Gastrocnemius medialis (tissue), 4 donors: ENCODE data around the gene NCAM2. TPM values are rescaled to one million over a fixed set of nuclear protein-coding genes. Genes with fewer than 3 reads are reported as not detected.

Experiments used
- ATAC-seq, 2 donors: fragments of 150-250 bp; one replicate each; pipeline ENCODE4 v1.9.1; 2016
- DNase-seq, 2 donors: peaks; one replicate each; pipeline ENCODE4 v3.0.0-alpha.2; 2019
- H3K27ac ChIP-seq, 4 donors: fragments of 200-600 bp; sonication (generic); 1 replicate in 1 of 4; 2 replicates in 3 of 4; pipeline ENCODE4 v1.5.1; 2016 to 2018; ENCODE audit warnings: mild to moderate bottlenecking in 2 of 4, moderate library complexity in 1 of 4
- H3K27me3 ChIP-seq, 3 donors: fragments of 200-600 bp; sonication (generic) in 2 of 3; 1 replicate in 1 of 3; 2 replicates in 2 of 3; pipeline versions ENCODE4 v1.5.1 to v1.6.0; 2016 to 2019; ENCODE audit warnings: mild to moderate bottlenecking in 1 of 3, moderate library complexity in 1 of 3
- H3K36me3 ChIP-seq, 2 donors: fragments of 200-600 bp; sonication (generic) in 1 of 2; one replicate each; pipeline ENCODE4 v1.5.1; 2017 to 2018
- H3K4me1 ChIP-seq, 2 donors: fragments of 200-600 bp; sonication (generic) in 1 of 2; one replicate each; pipeline ENCODE4 v1.5.1; 2016 to 2017; ENCODE audit warnings: mild to moderate bottlenecking in 2 of 2
- H3K4me3 ChIP-seq, 4 donors: fragments of 200-600 bp; sonication (generic) in 3 of 4; 1 replicate in 1 of 4; 2 replicates in 3 of 4; pipeline ENCODE4 v1.5.1; 2016 to 2019; ENCODE audit warnings: mild to moderate bottlenecking in 2 of 4
- H3K9me3 ChIP-seq, 3 donors: fragments of 200-600 bp; sonication (generic) in 2 of 3; 1 replicate in 1 of 3; 2 replicates in 2 of 3; pipeline ENCODE4 v1.5.1; 2016 to 2019
- CTCF ChIP-seq, 5 experiments: fragments of 450-650 bp in 3 of 5; fragments of 200-600 bp in 2 of 5; sonication (generic) in 2 of 5; IDR thresholded peaks in 4 of 5; conservative IDR thresholded peaks in 1 of 5; 1 replicate in 4 of 5; 2 replicates in 1 of 5; pipeline ENCODE4 v1.5.1; 2016 to 2019; ENCODE audit warnings: antibody characterized with exemption in 5 of 5, mild to moderate bottlenecking in 3 of 5, moderate library complexity in 3 of 5
- POLR2A ChIP-seq, 2 donors: fragments of 450-650 bp; IDR thresholded peaks; one replicate each; pipeline ENCODE4 v1.6.1; 2017; ENCODE audit warnings: antibody characterized with exemption in 2 of 2, mild to moderate bottlenecking in 2 of 2, moderate library complexity in 2 of 2
- in situ Hi-C, 4 donors: fragments of 200-750 bp; cut with MboI; loops; one replicate each; pipeline versions ENCODE4 v1.15.0 to v1.8.0; 2017; ENCODE audit warnings: low sequenced_read_pairs in 4 of 4
- intact Hi-C: fragments of 100-400 bp; cut with DNase I; formaldehyde crosslinking; loops from one replicate; pipeline ENCODE4 v1.15.1; 2023; ENCODE audit warnings: low total_unique reads
- total RNA-seq, 4 donors: library from RNA; depleted of rRNA; stranded (reverse); fragments of >200 nt; gene quantifications; one replicate each; pipeline versions ENCODE4 v1.1.0 to v1.2.3, GENCODE V29; 2016

NCAM2 gene
- total RNA-seq, 4 donors from 2014 or later: 0.07 to 1.9 (median 0.65) TPM

- no peaks in the 10 kb centered on the region for H3K27me3 ChIP-seq
- DNase-seq: no peak
- ATAC-seq: no peak
- H3K36me3 ChIP-seq: no peaks in the 10 kb centered on the region
- in situ Hi-C loops (loop anchor here in 2 of 4 donors (25.0 kb wide), 2 partner anchors 1780 to 1805 kb away; no protein-coding TSS in a partner anchor), intact Hi-C loops (no loop called here)
- TF ChIP-seq POLR2A (IDR thresholded peaks at IDR 0.05) (no peak), CTCF (IDR thresholded peaks at IDR 0.05 in 4 of 5, conservative IDR thresholded peaks at IDR 0.05 in 1 of 5) (no peak)
- no peak overlapping the region for H3K27ac ChIP-seq
- no peaks in the 10 kb centered on the region for H3K9me3 ChIP-seq
- no peaks in the 10 kb centered on the region for H3K4me1 ChIP-seq
- no peak overlapping the region for H3K4me3 ChIP-seq
These were observed 9.4 kb downstream of the NCAM2 start for GRCh38 chr21:21007606-21008005.

- intact Hi-C loops: no loop called here
- no peak overlapping the region for H3K27ac ChIP-seq
- H3K4me1 ChIP-seq: no peaks in the 10 kb centered on the region
- H3K4me3 ChIP-seq: no peak overlapping the region
- TF ChIP-seq POLR2A (IDR thresholded peaks at IDR 0.05) (no peak), CTCF (IDR thresholded peaks at IDR 0.05 in 4 of 5, conservative IDR thresholded peaks at IDR 0.05 in 1 of 5) (no peak)
- ATAC-seq (no peak), DNase-seq (no peak)
- no peaks in the 10 kb centered on the region for H3K36me3 ChIP-seq
- H3K27me3 ChIP-seq: no peaks in the 10 kb centered on the region
- H3K9me3 ChIP-seq: no peaks in the 10 kb centered on the region
- in situ Hi-C loops: loop anchor here in 2 of 4 donors (25.0 kb wide), 2 partner anchors 1777 to 1802 kb away; no protein-coding TSS in a partner anchor
These were observed 12.0 kb downstream of the NCAM2 start for GRCh38 chr21:21010228-21010627.

GRCh38 chr21:21010698-21011097 is 12.5 kb downstream of the NCAM2 start:
- Histone ChIP-seq H3K9me3 (no peaks in the 10 kb centered on the region), H3K27ac (no peak overlapping the region), H3K36me3 (no peaks in the 10 kb centered on the region), H3K4me1 (no peaks in the 10 kb centered on the region), H3K27me3 (no peaks in the 10 kb centered on the region), H3K4me3 (no peak overlapping the region)
- DNase-seq (no peak), ATAC-seq (no peak)
- intact Hi-C loops: no loop called here
- in situ Hi-C loops: loop anchor here in 2 of 4 donors (25.0 kb wide), 2 partner anchors 1777 to 1802 kb away; no protein-coding TSS in a partner anchor
- TF ChIP-seq CTCF (IDR thresholded peaks at IDR 0.05 in 4 of 5, conservative IDR thresholded peaks at IDR 0.05 in 1 of 5) (no peak), POLR2A (IDR thresholded peaks at IDR 0.05) (no peak)

GRCh38 chr21:21018821-21019220 is 20.6 kb downstream of the NCAM2 start:
- ATAC-seq (no peak), DNase-seq (no peak)
- Histone ChIP-seq H3K4me1 (no peaks in the 10 kb centered on the region), H3K4me3 (no peak overlapping the region), H3K27me3 (no peaks in the 10 kb centered on the region), H3K36me3 (no peaks in the 10 kb centered on the region), H3K27ac (no peak overlapping the region), H3K9me3 (no peaks in the 10 kb centered on the region)
- in situ Hi-C loops: loop anchor here in 2 of 4 donors (25.0 kb wide), 2 partner anchors 1768 to 1793 kb away; no protein-coding TSS in a partner anchor
- TF ChIP-seq POLR2A (IDR thresholded peaks at IDR 0.05): no peak
- no peak for TF ChIP-seq CTCF (IDR thresholded peaks at IDR 0.05 in 4 of 5, conservative IDR thresholded peaks at IDR 0.05 in 1 of 5)
- intact Hi-C loops: no loop called here

- intact Hi-C loops: no loop called here
- no peaks in the 10 kb centered on the region for H3K9me3 ChIP-seq
- no peaks in the 10 kb centered on the region for H3K27me3 ChIP-seq
- DNase-seq: no peak
- ATAC-seq: no peak
- H3K4me3 ChIP-seq: no peak overlapping the region
- in situ Hi-C loops: loop anchor here in 2 of 4 donors (25.0 kb wide), 2 partner anchors 1768 to 1793 kb away; no protein-coding TSS in a partner anchor
- no peaks in the 10 kb centered on the region for H3K4me1 ChIP-seq
- no peak overlapping the region for H3K27ac ChIP-seq
- TF ChIP-seq CTCF (IDR thresholded peaks at IDR 0.05 in 4 of 5, conservative IDR thresholded peaks at IDR 0.05 in 1 of 5): no peak
- no peak for TF ChIP-seq POLR2A (IDR thresholded peaks at IDR 0.05)
- H3K36me3 ChIP-seq: no peaks in the 10 kb centered on the region
These were observed 21.5 kb downstream of the NCAM2 start for GRCh38 chr21:21019681-21020080.
